ENCODE measurements around the gene LRTM1.

- no peak for TF ChIP-seq EZH2phosphoT487 (IDR thresholded peaks at IDR 0.05; ENCODE audit: low read depth)
- TF ChIP-seq CTCF (IDR thresholded peaks at IDR 0.05; ENCODE audit: low read depth, low read length) = no peak
Measured at GRCh38 chr3:54951405-54951804, 23.5 kb upstream of the LRTM1 start.

Data from OCI-LY3 (cell line).